NCI-H128 (cell line): ENCODE results near the gene KASH5.
"Not testable (repeated sequence)": the region's sequence is repeated elsewhere in the genome, so short reads cannot be mapped to it uniquely, and the experiment has no call there.

Source experiments
- DNase-seq: peaks from one replicate; lab custom pipeline; 2025; ENCODE audit not compliant: unreplicated experiment; lab: John Stamatoyannopoulos, UW

The KASH5 gene

GRCh38 chr19:49453757-49454240 lies 65.8 kb downstream of the KASH5 start:
- no peak for DNase-seq

GRCh38 chr19:49455773-49456172 lies 67.7 kb downstream of the KASH5 start:
- DNase-seq: no peak

GRCh38 chr19:49456326-49456725 lies 68.3 kb downstream of the KASH5 start:
- DNase-seq: no peak

GRCh38 chr19:49458567-49458903 lies 70.5 kb downstream of the KASH5 start:
- no peak for DNase-seq

- DNase-seq: no peak
Measured at GRCh38 chr19:49459388-49459787, 71.3 kb downstream of the KASH5 start.

GRCh38 chr19:49461130-49461529 lies 73.1 kb downstream of the KASH5 start:
- DNase-seq: not testable (repeated sequence)

- DNase-seq: no peak
Measured at GRCh38 chr19:49461656-49462055, 73.6 kb downstream of the KASH5 start.

- DNase-seq: no peak
Measured at GRCh38 chr19:49462492-49462891, 74.4 kb downstream of the KASH5 start.

GRCh38 chr19:49463960-49464740 lies 76.1 kb downstream of the KASH5 start:
- no peak for DNase-seq

- DNase-seq: no peak
Measured at GRCh38 chr19:49465371-49465770, 77.3 kb downstream of the KASH5 start.
